HG03565 (cell line): ENCODE results near the gene LGALS12.
A peak's percentile ranks its signal among the peaks of the same experiment; 100 is the strongest.
"Not testable (repeated sequence)": the region's sequence is repeated elsewhere in the genome, so short reads cannot be mapped to it uniquely, and the experiment has no call there.

ENCODE experiments used
- ATAC-seq: cut with Tn5 transposase; IDR thresholded peaks from one replicate; pipeline ENCODE4 v1.9.1; 2021; ENCODE audit warnings: mild to moderate bottlenecking, moderate library complexity; ENCODE audit not compliant: unreplicated experiment

The LGALS12 gene

DNA sequence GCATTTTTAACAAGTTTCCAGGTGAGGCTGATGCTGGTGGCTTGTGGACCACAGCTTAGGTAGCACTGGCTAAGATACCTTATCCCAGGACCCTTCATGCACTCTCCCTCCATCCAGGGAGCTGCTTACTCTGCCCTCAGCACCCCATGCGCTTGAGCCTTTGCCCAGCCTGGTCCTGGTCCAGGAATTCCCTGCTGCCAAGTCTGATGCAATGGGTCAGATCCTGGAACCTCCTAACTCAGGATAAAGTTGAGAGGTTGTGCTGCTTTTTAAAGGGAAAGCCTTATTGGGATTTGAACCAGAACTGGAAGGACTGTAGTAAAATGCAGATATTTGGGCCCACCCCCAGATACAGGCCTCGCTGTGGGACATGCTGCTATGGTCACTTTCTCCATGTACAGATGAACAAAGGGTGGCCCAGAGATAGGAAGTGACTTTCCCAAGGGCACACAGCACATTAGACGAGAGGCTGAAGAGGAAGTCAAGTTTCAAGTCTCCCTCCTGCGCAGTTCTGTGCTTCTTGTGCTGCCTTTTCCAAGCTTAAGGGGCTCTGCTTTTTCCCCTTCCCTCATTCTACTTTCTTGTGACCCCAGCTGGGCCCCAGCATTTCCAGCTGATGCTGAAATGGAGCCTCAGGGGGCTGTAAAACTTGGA is 824 bp upstream of the LGALS12 start:
- ATAC-seq = no peak

DNA sequence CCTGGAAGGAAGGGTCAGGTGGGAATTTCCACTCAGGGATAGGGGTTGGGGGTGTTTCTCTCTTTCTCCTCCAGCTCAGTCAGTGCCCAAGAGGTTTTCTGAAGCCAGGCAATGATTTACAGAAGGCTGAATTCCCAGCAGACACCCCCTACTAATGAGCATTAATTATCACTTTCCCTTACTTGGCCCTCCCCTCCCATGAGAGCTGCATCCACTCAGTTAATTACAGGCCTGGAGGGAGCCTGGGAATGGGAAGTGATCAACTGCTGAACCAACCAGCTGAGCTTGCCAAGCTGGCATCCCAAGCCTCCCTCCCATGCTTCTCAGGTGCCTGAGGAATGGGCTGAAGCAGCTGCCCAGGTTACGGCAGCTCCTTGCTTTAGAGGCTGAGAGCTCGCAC is 992 bp downstream of the LGALS12 start:
- no peak for ATAC-seq

DNA sequence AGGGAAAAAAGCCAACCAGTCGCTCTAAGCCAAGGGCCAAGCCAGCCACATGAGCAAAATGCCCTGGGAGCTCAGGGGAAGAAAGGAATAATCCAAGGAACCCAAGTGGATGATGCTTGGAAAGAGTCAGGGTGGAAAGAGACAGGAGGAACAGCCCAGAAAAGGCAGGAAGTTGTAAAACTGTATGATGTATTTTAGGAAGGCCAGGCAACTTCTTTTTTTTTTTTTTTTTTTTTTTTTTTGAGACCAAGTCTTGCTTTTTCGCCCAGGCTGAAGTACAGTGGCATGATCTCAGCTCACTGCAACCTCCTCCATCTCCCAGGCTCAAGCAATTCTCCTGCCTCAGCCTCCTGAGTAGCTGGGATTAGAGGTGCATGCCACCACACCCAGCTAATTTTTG is 1.6 kb downstream of the LGALS12 start:
- no peak for ATAC-seq

DNA sequence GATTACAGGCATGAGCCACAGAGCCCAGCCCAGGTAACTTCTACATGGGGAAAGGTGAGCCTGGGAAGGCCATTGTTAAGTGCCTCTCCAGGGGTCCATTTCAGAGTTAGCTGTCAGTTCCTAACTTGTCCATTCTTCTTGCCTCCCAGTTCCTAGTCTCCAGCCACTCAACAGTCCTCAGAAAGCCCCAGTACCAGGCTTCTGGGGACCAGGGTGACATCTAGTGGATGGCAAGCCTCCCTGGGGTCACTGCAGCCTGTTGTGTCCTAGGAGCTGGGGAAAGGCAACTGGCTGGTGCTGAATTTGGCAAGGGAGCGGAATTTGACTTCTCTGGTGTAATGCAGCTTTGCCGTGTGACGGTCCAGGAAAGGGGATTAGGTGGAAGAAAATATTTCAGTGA is 2.1 kb downstream of the LGALS12 start:
- no peak for ATAC-seq

DNA sequence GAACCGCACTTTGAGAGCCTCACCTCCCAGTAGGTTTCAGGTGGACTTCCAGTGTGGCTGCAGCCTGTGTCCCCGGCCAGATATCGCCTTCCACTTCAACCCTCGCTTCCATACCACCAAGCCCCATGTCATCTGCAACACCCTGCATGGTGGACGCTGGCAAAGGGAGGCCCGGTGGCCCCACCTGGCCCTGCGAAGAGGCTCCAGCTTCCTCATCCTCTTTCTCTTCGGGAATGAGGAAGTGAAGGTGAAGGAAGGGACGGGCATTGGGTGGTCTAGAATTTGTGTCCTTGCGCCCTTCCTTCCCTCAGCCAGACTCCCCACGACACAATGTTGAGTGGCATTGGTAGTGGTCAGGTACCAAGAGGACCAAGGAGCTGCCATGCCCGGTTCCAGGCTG is 2.9 kb downstream of the LGALS12 start:
- ATAC-seq = no peak

DNA sequence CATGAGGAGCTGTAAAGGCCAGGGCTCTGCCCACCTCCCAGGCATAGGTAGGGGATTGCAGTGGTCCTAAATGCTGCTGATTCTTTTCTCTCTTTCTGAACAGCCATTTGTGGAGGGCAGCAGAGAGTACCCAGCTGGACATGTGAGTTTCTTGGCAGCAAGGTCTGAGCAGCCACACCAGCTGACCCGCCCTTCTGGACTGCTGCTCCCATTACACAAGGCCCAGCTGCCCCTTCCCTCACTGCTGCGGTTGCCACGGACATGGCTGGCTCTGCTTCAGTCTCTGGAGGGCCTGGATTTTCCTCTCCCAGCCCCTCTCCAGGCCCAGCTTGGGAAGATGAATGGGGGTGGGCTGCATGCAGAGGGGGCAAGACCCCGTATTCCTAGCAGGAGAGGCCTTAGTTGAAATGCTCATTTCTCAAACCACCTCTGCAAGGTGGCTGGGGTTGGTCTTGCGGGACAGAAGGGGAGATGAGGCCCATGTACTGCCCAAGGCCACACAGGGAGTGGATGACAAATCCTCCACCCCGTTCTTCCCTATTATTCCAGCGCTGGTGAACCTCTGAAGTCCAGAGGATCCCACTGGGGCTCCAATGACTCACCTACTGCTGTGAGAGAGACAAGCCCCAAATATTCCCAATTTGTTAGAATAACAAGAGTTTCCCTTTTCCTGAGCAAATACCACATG is 4.6 kb downstream of the LGALS12 start:
- ATAC-seq = no peak

DNA sequence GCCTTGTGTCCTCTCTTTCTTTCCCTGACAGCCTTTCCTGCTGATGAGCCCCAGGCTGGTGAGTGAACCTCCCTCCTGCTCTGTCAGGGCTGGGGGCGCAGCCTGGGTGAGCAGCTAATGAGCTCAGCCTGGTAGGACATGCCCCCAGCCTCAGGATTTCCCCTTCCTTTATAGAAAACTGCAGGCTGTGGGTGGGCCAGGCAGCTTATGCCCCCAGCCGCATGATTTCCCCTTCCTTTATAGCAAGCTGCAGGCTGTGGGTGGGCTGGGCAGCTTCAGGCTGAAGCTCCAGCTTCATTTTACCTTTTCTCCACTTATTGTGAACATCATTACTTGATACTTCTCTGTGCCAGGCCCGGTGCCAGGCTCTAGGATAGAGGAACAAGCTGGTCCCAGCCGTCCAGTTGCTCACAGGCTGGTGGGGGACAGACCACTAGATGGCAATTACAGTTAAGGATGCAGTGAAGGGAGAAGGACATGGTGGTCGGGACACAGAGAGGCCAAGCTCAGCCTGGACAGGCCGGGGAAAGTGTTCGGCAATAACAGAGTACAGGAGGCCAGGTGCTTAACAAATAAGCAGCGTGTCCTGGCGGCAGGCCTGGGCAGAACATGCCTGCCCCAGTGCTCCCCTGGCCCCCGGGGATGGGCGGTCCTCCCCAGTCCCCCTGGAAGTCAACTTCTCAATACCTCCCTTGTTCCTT is 5.3 kb downstream of the LGALS12 start:
- no peak for ATAC-seq

DNA sequence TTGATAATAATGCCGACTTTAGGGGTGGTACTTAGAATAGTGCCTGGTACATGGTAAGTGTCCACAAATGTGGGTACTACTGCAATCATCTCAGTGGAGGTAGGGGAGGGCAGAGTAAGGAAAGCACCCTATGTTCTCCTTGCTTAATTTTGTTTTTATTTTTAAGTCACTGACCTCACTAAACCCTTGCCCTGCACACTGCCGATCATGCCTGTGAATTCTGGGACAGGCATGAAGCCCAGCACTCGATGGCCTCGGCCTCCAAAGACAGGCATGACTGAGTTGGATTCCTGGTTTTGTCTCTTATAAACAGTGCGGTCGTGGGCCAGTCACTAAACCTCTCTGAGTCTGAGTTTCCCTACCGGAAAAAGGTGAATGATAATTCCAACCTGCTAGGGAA is 6.9 kb downstream of the LGALS12 start:
- ATAC-seq = no peak

DNA sequence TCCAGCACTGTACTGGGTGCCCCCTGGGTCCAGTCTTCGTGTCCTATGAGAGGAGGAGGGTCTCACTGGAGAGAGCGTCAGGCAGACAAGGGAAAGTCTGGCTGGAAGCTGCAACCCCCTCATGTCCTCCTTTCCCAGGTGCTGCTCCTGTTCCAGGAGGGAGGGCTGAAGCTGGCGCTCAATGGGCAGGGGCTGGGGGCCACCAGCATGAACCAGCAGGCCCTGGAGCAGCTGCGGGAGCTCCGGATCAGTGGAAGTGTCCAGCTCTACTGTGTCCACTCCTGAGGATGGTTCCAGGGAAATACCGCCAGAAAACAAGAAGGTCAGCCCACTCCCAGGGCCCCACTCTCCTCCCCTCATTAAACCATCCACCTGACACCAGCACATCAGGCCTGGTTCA is 10.2 kb downstream of the LGALS12 start:
- ATAC-seq = no peak

DNA sequence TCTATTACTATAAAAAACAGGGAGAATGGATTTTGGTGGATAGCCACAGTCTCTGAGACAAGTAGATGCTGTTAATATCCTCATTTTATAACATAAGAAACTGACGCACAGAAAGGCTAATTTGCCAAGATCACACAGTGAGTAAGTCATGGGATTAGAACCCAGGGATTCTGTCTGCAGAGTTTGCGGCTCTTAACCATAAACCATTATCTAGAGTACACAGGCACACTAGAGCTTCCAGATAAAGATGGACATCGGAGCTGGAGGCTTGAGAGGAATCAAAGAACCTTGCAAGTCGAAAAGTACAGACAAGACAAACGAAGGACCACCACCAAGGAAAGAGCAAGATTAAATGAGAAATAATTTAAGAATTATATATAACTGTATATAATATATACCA is 11.3 kb downstream of the LGALS12 start:
- no peak for ATAC-seq

DNA sequence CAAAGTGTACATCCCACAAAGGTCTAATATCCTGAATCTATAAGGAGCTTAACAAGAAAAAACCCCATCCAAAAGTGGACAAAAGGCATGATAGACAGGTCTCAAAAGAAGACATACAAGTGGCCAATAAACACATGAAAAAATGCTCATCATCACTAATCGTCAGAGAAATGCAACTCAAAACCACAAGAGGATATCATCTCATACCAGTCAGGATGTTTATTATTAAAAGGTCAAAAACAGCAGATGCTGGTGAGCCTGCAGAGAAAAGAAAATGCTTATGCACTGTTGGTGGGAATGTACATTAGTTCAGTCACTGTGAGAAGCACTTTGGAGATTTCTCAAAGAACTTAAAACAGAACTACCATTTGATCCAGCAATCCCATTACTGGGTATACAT is 12.7 kb downstream of the LGALS12 start:
- ATAC-seq = no peak

DNA sequence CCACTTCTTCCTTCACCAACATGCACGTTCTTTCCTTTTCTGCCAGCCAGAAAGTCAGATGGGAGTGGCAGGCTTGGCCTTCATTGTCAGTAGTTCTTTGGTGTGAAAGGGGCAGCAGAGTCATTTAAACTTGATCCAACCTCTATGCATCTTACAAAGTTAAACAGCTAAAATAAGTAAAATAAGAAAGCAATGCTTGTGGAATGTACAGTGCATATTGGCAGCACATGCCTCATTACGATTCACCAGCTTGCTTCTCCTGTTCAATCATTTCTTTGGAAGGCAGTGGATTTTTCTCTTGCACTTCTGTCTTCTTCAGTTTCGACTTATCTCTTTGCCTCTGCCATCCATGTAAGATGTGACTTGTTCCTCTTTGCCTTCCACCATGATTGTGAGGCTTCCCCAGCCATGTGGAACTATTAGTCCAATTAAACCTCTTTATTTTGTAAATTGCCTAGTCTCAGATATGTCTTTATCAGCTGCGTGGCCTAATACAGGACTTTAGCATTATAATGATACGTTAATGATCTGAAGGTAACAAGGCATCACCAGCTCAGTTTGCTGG is 14.8 kb downstream of the LGALS12 start:
- ATAC-seq = no peak

DNA sequence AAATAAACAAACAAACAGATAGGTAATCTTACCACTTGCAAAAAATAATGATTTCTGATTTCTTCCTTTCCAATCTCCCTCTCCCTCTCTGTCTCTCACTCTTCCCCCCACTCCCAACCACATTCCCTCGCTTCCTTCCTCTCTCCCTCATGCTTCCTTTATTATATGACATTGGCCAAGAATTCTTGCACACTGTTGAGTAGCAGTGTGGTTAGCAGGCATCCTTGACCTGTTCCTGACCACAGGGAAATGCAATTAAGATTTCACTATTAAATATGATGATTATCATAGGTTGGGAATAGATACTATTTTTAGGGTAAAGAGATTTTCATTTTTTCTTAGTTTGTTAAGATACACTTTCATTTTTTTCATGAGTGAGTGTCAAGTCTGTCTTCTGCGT is 16.0 kb downstream of the LGALS12 start:
- no peak for ATAC-seq

DNA sequence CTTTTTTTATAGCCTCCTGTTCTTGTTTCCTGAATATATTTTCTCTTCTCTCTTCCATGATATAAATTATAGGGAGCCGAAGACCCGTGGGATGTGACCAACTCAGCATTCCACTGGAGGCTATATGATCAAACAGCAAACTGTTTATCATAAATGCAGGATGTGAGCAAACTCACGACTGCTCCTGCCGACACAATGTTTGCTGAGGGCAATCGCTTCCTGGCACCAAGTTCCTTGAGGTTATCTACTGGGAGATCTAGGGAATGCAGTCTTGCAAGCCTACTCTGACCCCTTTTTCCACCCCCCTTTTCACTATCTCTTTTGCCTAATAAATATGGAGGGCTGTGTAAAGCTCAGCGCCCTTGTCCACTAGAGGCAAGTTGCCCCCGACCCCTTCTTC is 17.3 kb downstream of the LGALS12 start:
- no peak for ATAC-seq

DNA sequence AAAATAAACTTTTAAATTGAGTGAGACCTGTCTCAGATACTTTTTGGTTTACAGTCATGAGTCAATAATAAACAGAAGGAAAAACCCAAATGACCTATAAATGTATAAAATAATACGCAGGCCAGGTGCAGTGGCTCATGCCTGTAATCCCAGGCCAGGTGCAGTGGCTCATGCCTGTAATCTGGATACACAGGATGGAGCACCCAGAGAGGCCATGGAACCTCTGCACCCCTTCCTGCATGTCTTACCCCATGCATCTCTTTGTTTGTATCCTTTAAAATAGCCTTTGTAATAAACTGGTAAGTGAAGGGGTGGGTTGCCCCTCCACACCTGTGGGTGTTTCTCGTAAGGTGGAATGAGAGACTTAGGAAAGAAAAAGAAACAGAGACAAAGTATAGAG is 21.8 kb downstream of the LGALS12 start:
- ATAC-seq = no peak

DNA sequence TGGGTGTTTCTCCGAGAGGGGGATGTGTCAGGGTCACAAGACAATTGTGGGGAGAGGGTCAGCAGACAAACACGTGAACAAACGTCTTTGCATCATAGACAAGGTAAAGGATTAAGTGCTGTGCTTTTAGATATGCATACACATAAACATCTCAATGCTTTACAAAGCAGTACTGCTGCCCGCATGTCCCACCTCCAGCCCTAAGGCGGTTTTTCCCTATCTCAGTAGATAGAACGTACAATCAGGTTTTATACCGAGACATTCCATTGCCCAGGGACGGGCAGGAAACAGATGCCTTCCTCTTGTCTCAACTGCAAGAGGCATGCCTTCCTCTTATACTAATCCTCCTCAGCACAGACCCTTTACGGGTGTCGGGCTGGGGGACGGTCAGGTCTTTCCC is 22.3 kb downstream of the LGALS12 start:
- not testable (repeated sequence) for ATAC-seq

DNA sequence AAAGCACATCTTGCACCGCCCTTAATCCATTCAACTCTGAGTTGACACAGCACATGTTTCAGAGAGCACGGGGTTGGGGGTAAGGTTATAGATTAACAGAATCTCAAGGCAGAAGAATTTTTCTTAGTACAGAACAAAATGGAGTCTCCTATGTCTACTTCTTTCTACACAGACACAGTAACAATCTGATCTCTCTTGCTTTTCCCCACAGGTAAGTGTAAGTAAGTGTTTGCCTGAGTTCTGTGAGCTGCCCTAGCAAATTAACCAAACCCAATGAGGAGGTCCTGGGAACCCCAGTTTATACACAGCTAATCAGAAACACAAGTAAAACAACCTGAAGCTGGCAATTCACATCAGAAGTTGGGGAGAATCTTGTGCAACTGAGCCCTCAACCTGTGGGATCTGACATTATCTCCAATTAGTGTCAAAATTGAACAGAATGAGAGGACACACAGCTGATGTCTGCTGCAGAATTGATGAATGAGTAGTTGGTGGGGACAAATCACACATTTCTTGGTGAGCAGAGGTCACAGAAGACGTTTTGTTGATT is 22.9 kb downstream of the LGALS12 start:
- ATAC-seq = not testable (repeated sequence)

DNA sequence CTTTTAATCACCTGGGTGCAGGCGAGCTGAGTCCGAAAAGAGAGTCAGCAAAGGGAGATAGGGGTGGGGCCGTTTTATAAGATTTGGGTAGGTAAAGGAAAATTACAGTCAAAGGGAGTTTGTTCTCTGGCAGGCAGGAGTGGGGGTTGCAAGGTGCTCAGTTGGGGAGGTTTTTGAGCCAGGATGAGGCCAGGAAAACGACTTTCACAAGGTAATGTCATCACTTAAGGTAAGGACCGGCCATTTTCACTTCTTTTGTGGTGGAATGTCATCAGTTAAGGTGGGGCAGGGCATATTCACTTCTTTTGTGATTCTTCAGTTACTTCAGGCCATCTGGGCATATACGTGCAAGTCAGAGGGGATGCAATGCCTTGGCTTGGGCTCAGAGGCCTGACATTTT is 23.5 kb downstream of the LGALS12 start:
- not testable (repeated sequence) for ATAC-seq

DNA sequence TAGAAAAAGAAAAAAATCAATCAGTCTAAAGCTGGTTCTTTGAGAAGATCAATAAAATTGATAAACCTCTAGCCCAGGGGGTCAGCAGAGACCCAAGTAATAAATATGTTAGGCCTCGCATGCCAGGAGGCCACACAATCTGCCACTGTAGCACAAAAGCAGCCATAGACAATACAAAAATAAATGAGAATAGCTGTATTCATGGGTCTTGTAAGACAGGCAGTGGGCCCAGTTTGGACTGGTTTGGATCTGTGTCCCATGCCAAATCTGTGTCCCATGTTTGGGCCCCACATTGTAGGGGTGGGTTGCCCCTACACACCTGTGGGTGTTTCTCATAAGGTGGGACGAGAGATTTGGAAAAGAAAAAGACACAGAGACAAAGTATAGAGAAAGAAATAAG is 24.1 kb downstream of the LGALS12 start:
- ATAC-seq = no peak

DNA sequence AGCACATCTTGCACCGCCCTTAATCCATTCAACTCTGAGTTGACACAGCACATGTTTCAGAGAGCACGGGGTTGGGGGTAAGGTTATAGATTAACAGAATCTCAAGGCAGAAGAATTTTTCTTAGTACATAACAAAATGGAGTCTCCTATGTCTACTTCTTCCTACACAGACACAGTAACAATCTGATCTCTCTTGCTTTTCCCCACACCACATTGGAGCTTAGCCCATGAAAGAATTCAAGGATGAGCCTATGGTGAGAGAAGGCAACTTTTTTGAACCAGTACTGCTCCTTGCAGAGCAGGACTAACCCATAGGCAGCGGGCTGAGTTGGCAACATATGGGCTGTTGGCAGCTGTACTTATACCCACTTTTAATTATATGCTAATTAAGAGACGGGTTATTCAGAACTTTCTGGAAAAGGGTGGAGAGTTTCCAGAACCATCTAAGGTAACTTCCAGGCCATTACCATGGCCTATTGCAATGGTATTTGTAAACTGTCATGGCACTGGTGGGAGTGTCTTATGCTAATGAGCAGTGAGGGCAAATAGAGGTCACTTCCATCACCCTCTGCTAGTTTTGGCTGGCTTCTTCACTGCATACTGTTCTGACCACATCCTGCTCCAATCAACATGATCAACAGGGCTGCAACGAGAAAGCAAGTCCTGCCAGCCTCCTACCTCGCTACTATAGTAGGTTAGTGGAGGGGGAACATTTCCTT is 25.3 kb downstream of the LGALS12 start:
- peak; percentile 73 for ATAC-seq

DNA sequence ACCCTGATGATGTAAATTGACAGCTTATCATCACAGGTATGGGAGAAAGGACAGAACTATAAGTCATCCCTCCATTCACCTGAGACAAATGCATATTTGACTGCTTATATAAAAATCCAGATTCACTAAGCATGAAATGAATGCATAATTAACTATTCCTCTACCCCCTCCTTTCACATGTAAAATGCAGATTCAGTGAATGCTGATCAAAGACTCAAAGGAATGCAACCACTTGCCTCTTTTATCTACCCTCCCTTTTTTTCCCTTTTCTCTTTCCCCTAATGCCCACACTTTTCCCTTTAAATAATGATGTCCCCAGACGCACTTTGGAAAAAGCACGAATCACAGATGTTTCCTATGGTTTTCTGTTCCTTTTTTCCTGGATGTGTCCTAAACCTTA is 26.2 kb downstream of the LGALS12 start:
- ATAC-seq = no peak
